DOHH2 (cell line): ENCODE results near the gene DMD.

Experiments used
- H3F3A ChIP-seq: fragments of 200-600 bp; sonication (generic), shearing (Covaris generic); 2 replicates; pipeline ENCODE4 v1.6.0; 2016; ENCODE audit warnings: antibody characterized with exemption, mild to moderate bottlenecking; ENCODE audit not compliant: control insufficient read depth, insufficient read depth
- H3K27ac ChIP-seq: fragments of 200-600 bp; sonication (generic); 2 replicates; pipeline ENCODE4 v1.5.1; 2014; ENCODE audit warnings: low read depth, mild to moderate bottlenecking, low read length, moderate library complexity
- H3K27me3 ChIP-seq: fragments of 200-600 bp; sonication (generic); 2 replicates; pipeline ENCODE4 v1.6.1; 2014; ENCODE audit warnings: mild to moderate bottlenecking, low read length, mixed read lengths; ENCODE audit not compliant: control insufficient read depth
- H3K36me3 ChIP-seq: fragments of 200-600 bp; sonication (generic); 2 replicates; pipeline ENCODE4 v1.6.1; 2014; ENCODE audit warnings: mild to moderate bottlenecking, low read length, moderate library complexity, mixed read lengths; ENCODE audit not compliant: control insufficient read depth
- H3K4me1 ChIP-seq: fragments of 200-600 bp; sonication (generic); 2 replicates; pipeline ENCODE4 v1.6.1; 2014; ENCODE audit warnings: mild to moderate bottlenecking, low read length, mixed read lengths; ENCODE audit not compliant: control insufficient read depth
- H3K4me2 ChIP-seq: fragments of 200-600 bp; sonication (generic); 2 replicates; pipeline ENCODE4 v1.6.0; 2014; ENCODE audit warnings: mild to moderate bottlenecking, low read length, moderate library complexity
- H3K4me3 ChIP-seq: fragments of 200-600 bp; sonication (generic); 2 replicates; pipeline ENCODE4 v1.5.1; 2014; ENCODE audit warnings: mild to moderate bottlenecking, low read length, mixed read lengths
- H3K79me2 ChIP-seq: fragments of 200-600 bp; sonication (generic); 2 replicates; pipeline ENCODE4 v1.6.1; 2014; ENCODE audit warnings: mild to moderate bottlenecking, low read length, mixed read lengths; ENCODE audit not compliant: control insufficient read depth
- H3K9me2 ChIP-seq: fragments of 200-600 bp; sonication (generic); replicated peaks from 2 replicates; pipeline ENCODE4 v1.6.1; 2014; ENCODE audit warnings: mild to moderate bottlenecking, low read length, mixed read lengths; ENCODE audit not compliant: control insufficient read depth
- H3K9me3 ChIP-seq: fragments of 200-600 bp; sonication (generic); 2 replicates; pipeline ENCODE4 v1.6.1; 2014; ENCODE audit warnings: antibody characterized with exemption, low read length, mixed read lengths; ENCODE audit not compliant: control insufficient read depth, insufficient read depth
- H4K20me1 ChIP-seq: fragments of 200-600 bp; sonication (generic); 2 replicates; pipeline ENCODE4 v1.6.0; 2014; ENCODE audit warnings: low read depth, mild to moderate bottlenecking, antibody characterized with exemption, low read length, moderate library complexity; ENCODE audit not compliant: control insufficient read depth, insufficient read depth
- EZH2phosphoT487 ChIP-seq: fragments of 200-600 bp; sonication (generic); IDR thresholded peaks from 2 replicates; pipeline ENCODE4 v1.6.1; 2017; ENCODE audit warnings: borderline replicate concordance, mild to moderate bottlenecking, antibody characterized with exemption, low read length, moderate library complexity, mixed read lengths
- TF ChIP-seq, protein P1 (sequence below): fragments of 200-600 bp; sonication (generic); IDR thresholded peaks from one replicate; pipeline ENCODE4 v1.5.1; 2014; ENCODE audit warnings: antibody characterized with exemption, mild to moderate bottlenecking, low read depth, low read length; ENCODE audit not compliant: poor library complexity, severe bottlenecking

Gene DMD

DNA sequence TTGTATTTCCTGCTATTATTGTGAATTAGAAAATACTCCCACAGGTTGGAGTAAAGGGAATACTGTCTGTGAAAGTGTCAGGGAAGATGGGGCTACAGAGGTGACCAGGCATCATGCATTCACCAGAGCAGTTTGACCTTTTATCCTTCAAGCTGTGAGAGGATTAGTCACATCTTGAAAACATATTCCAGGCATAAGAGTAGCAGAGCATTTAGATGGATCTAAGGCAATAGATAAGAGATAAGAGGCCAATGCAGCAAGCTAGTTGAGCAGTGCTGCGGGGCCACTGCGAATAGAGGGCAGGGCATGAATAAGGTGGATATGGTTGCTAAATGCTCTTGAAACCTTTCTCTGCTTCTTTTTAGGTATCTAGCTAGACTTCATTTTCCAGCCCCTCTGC is 1668.8 kb downstream of the DMD start:
- no peaks in the 10 kb centered on the region for H3K36me3 ChIP-seq
- no peaks in the 10 kb centered on the region for H4K20me1 ChIP-seq
- no peaks in the 10 kb centered on the region for H3F3A ChIP-seq
- no peak overlapping the region for H3K4me2 ChIP-seq
- TF ChIP-seq, protein P1, sequence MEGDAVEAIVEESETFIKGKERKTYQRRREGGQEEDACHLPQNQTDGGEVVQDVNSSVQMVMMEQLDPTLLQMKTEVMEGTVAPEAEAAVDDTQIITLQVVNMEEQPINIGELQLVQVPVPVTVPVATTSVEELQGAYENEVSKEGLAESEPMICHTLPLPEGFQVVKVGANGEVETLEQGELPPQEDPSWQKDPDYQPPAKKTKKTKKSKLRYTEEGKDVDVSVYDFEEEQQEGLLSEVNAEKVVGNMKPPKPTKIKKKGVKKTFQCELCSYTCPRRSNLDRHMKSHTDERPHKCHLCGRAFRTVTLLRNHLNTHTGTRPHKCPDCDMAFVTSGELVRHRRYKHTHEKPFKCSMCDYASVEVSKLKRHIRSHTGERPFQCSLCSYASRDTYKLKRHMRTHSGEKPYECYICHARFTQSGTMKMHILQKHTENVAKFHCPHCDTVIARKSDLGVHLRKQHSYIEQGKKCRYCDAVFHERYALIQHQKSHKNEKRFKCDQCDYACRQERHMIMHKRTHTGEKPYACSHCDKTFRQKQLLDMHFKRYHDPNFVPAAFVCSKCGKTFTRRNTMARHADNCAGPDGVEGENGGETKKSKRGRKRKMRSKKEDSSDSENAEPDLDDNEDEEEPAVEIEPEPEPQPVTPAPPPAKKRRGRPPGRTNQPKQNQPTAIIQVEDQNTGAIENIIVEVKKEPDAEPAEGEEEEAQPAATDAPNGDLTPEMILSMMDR: no peak
- no peak for TF ChIP-seq EZH2phosphoT487
- H3K4me3 ChIP-seq: no peak overlapping the region
- H3K27ac ChIP-seq: no peak overlapping the region
- H3K79me2 ChIP-seq: no peaks in the 10 kb centered on the region
- H3K9me3 ChIP-seq: no peaks in the 10 kb centered on the region
- H3K27me3 ChIP-seq: no peaks in the 10 kb centered on the region
- no peaks in the 10 kb centered on the region for H3K4me1 ChIP-seq
- H3K9me2 ChIP-seq: no peaks in the 10 kb centered on the region

DNA sequence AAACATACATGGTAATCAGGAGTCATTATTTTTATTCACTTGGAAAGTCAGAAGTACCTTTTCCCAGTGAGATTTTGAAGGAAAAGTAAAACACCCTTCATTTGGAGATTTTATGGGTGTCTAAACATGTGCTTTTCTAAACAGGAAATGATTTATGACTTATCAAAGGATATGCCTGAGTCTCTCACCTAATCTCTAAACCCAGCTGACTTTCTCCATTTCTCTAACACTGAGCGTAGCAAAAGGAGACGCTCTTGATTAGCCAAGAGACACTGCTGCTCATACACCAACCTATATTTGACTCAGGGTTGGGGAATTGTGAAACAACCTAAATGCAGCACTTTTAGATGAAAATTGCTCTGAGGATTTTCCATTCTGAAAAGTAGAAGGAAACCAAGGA is 1671.0 kb downstream of the DMD start:
- no peaks in the 10 kb centered on the region for H4K20me1 ChIP-seq
- H3K27me3 ChIP-seq: no peaks in the 10 kb centered on the region
- H3K79me2 ChIP-seq: no peaks in the 10 kb centered on the region
- no peaks in the 10 kb centered on the region for H3K4me1 ChIP-seq
- no peak overlapping the region for H3K4me3 ChIP-seq
- H3F3A ChIP-seq: no peaks in the 10 kb centered on the region
- H3K9me2 ChIP-seq: no peaks in the 10 kb centered on the region
- TF ChIP-seq, protein P1: no peak
- TF ChIP-seq EZH2phosphoT487: no peak
- no peak overlapping the region for H3K27ac ChIP-seq
- H3K4me2 ChIP-seq: no peak overlapping the region
- H3K36me3 ChIP-seq: no peaks in the 10 kb centered on the region
- H3K9me3 ChIP-seq: no peaks in the 10 kb centered on the region

DNA sequence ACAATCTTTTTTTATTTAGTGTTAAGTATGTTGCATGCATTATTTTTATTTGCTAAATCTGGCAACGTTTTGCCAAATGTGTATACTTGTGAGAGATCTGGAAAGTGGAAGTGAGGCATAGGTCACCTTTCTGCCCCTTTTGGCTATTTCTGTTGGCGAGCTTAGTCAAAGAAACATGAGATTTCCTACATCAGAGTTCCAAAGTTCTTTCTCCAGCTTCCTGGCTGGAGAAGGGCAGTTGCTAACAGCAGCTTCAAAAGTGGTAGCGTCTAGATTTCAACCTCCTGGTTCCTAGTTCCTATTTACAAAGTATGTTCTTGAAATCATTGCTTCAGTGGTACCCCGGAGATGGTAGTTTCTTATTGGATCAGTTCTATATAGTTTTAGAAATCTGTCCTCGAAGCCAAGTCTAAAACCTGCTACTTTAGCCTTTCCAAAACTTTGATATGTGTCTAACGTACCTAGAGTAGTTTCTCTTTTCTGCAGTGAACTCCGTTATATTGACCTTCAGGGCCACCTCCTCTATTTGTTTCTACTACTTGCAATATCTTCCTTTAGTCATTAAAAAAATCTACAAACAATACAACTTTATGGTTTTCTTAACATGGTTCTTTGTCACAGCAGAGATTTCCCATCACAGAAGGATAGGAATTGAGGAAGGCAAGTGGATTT is 1683.8 kb downstream of the DMD start:
- Histone ChIP-seq H3K9me3 (no peaks in the 10 kb centered on the region), H4K20me1 (no peaks in the 10 kb centered on the region), H3K79me2 (no peaks in the 10 kb centered on the region), H3K27me3 (no peaks in the 10 kb centered on the region), H3K4me2 (no peak overlapping the region), H3K4me1 (no peaks in the 10 kb centered on the region), H3K9me2 (no peaks in the 10 kb centered on the region), H3K27ac (no peak overlapping the region), H3K4me3 (no peak overlapping the region), H3F3A (no peaks in the 10 kb centered on the region), H3K36me3 (no peaks in the 10 kb centered on the region)
- TF ChIP-seq, protein P1: no peak
- TF ChIP-seq EZH2phosphoT487: no peak
